Neuronal stem cell (in vitro differentiated cells): ENCODE measurements around the gene VPS33B.

Experiments
- DNase-seq: peaks from one replicate; pipeline ENCODE4 v3.0.0-alpha.2; 2013; ENCODE audit warnings: low spot score
- H2AFZ ChIP-seq: one replicate; pipeline ENCODE4 v1.6.1; 2013; ENCODE audit warnings: mild to moderate bottlenecking, low read length, inconsistent platforms
- H2AK5ac ChIP-seq: 2 replicates; pipeline ENCODE4 v1.6.1; 2013; ENCODE audit warnings: low read depth, mild to moderate bottlenecking, inconsistent platforms, low read length, moderate library complexity, mixed read lengths
- H2BK120ac ChIP-seq: 2 replicates; pipeline ENCODE4 v1.6.1; 2013; ENCODE audit warnings: low read depth, mild to moderate bottlenecking, inconsistent platforms, low read length, moderate library complexity, mixed read lengths
- H2BK12ac ChIP-seq: one replicate; pipeline ENCODE4 v1.6.1; 2013; ENCODE audit warnings: low read length, inconsistent platforms
- H2BK15ac ChIP-seq: 2 replicates; pipeline ENCODE4 v1.6.1; 2013; ENCODE audit warnings: mild to moderate bottlenecking, low read length, inconsistent platforms, mixed read lengths
- H2BK5ac ChIP-seq: one replicate; pipeline ENCODE4 v1.6.1; 2013; ENCODE audit warnings: inconsistent platforms, mild to moderate bottlenecking, low read length, moderate library complexity
- H3K14ac ChIP-seq: one replicate; pipeline ENCODE4 v1.6.1; 2013; ENCODE audit warnings: low read length, inconsistent platforms
- H3K18ac ChIP-seq: 2 replicates; pipeline ENCODE4 v1.6.1; 2013; ENCODE audit warnings: low read length, inconsistent platforms
- H3K23ac ChIP-seq: 2 replicates; pipeline ENCODE4 v1.6.1; 2013; ENCODE audit warnings: low read depth, mild to moderate bottlenecking, mixed read lengths, low read length, inconsistent platforms; ENCODE audit not compliant: poor library complexity
- H3K27ac ChIP-seq: replicated peaks from 3 replicates; pipeline ENCODE4 v1.5.1; 2013; ENCODE audit warnings: low read length, inconsistent platforms
- H3K27me3 ChIP-seq, 3 experiments: 2 replicates each; pipeline ENCODE4 v1.6.1; 2013; ENCODE audit warnings: low read length in 3 of 3, mild to moderate bottlenecking in 2 of 3, inconsistent platforms in 1 of 3, low read depth in 1 of 3, mixed read lengths in 1 of 3, moderate library complexity in 1 of 3; ENCODE audit not compliant: control insufficient read depth in 3 of 3, insufficient read depth in 3 of 3
- H3K36me3 ChIP-seq, 2 donors: replicated peaks in 1 of 2; 2 replicates each; pipeline ENCODE4 v1.6.1; 2013; ENCODE audit warnings: low read length in 2 of 2; ENCODE audit not compliant: control insufficient read depth in 2 of 2, insufficient read depth in 2 of 2
- H3K4ac ChIP-seq: 2 replicates; pipeline ENCODE4 v1.6.1; 2013; ENCODE audit warnings: inconsistent platforms, mild to moderate bottlenecking, low read length, moderate library complexity
- H3K4me1 ChIP-seq, 2 donors: 1 replicate in 1 of 2; 2 replicates in 1 of 2; pipeline ENCODE4 v1.6.1; 2013; ENCODE audit warnings: low read length in 2 of 2, low read depth in 1 of 2; ENCODE audit not compliant: control insufficient read depth in 2 of 2, insufficient read depth in 1 of 2
- H3K4me2 ChIP-seq: one replicate; pipeline ENCODE4 v1.6.1; 2013; ENCODE audit warnings: mild to moderate bottlenecking, low read length, inconsistent platforms; ENCODE audit not compliant: insufficient read depth, poor library complexity, severe bottlenecking
- H3K4me3 ChIP-seq, 2 donors: 2 replicates each; pipeline ENCODE4 v1.5.1; 2013; ENCODE audit warnings: low read length in 2 of 2, mild to moderate bottlenecking in 2 of 2, inconsistent platforms in 1 of 2, moderate library complexity in 1 of 2
- H3K79me1 ChIP-seq: one replicate; pipeline ENCODE4 v1.6.1; 2013; ENCODE audit warnings: low read depth, mild to moderate bottlenecking, inconsistent platforms, low read length, moderate library complexity
- H3K9ac ChIP-seq: one replicate; pipeline ENCODE4 v1.6.1; 2013; ENCODE audit warnings: mild to moderate bottlenecking, low read depth, low read length, inconsistent platforms; ENCODE audit not compliant: poor library complexity
- H3K9me3 ChIP-seq, 2 donors: replicated peaks in 1 of 2; 2 replicates each; pipeline versions ENCODE3 to v1.6.1; 2013; ENCODE audit warnings: low read length in 2 of 2, mild to moderate bottlenecking in 2 of 2, inconsistent platforms in 1 of 2, low read depth in 1 of 2, mixed read lengths in 1 of 2, moderate library complexity in 1 of 2; ENCODE audit not compliant: control insufficient read depth in 2 of 2, insufficient read depth in 1 of 2
- H4K8ac ChIP-seq: one replicate; pipeline ENCODE4 v1.6.1; 2013; ENCODE audit warnings: low read depth, mild to moderate bottlenecking, inconsistent platforms, low read length, moderate library complexity
- H4K91ac ChIP-seq: one replicate; pipeline ENCODE4 v1.6.1; 2013; ENCODE audit warnings: low read length, low read depth, mild to moderate bottlenecking, inconsistent platforms; ENCODE audit not compliant: poor library complexity
- WGBS, 2 donors: extraction: QIAGEN DNeasy Blood & Tissue Kit; methylation state at CpG; one replicate each; pipeline ENCODE4 v1.1.7; 2013; ENCODE audit warnings: missing lambda C conversion rate in 2 of 2, mixed read lengths in 1 of 2; ENCODE audit not compliant: insufficient read length in 2 of 2, insufficient replicate concordance in 1 of 2; ENCODE audit errors: extremely low coverage in 2 of 2; 5-methylcytosine and 5-hydroxymethylcytosine counted together

Gene VPS33B

GRCh38 chr15:90994417-90995311 lies 27.7 kb downstream of the VPS33B start, which contains the start of gene PRC1:
Gene PRC1, minus strand, starts transcription at chr15:90994535. Its CDS starts 118 bp downstream, at chr15:90994417.
- peak within 1 kb of the TSS; percentile 93 for H2BK5ac ChIP-seq
- H2BK12ac ChIP-seq: no peak within 1 kb of the TSS
- H2BK15ac ChIP-seq: peak within 1 kb of the TSS; percentile 98
- H3K36me3 ChIP-seq: peaks cover 14 to 39% of the 10 kb centered on the region in 2 donors
- WGBS, 2 donors: no CpG with 5 or more reads among the region's 75 CpGs
- H4K91ac ChIP-seq: peak within 1 kb of the TSS; percentile 92
- peak within 1 kb of the TSS; percentile 63 for H3K4me2 ChIP-seq
- no peaks in the 10 kb centered on the region for H3K4me1 ChIP-seq
- H4K8ac ChIP-seq: no peak within 1 kb of the TSS
- H3K23ac ChIP-seq: peak within 1 kb of the TSS; percentile 85
- peak within 1 kb of the TSS; percentile 97 for H3K18ac ChIP-seq
- peak within 1 kb of the TSS; percentile 99 for H2AK5ac ChIP-seq
- H3K14ac ChIP-seq: peak within 1 kb of the TSS; percentile 97
- H2AFZ ChIP-seq: peak within 1 kb of the TSS; percentile 88
- H3K4ac ChIP-seq: peak within 1 kb of the TSS; percentile 99
- H2BK120ac ChIP-seq: peak within 1 kb of the TSS; percentile 94
- H3K27me3 ChIP-seq: no peaks in the 10 kb centered on the region
- DNase-seq: peak; percentile 97
- H3K27ac ChIP-seq: peak within 1 kb of the TSS; percentile 77
- H3K4me3 ChIP-seq: peak within 1 kb of the TSS; percentile 95 to 96
- H3K79me1 ChIP-seq: peaks cover 7% of the 10 kb centered on the region
- no peaks in the 10 kb centered on the region for H3K9me3 ChIP-seq
- peak within 1 kb of the TSS; percentile 98 for H3K9ac ChIP-seq

GRCh38 chr15:90994059-90994416 lies 28.4 kb downstream of the VPS33B start:
- Histone ChIP-seq H2BK5ac (peak overlapping the region; percentile 93), H3K4me1 (no peaks in the 10 kb centered on the region), H3K23ac (peak overlapping the region; percentile 85), H3K27ac (no peak overlapping the region), H3K9me3 (no peaks in the 10 kb centered on the region), H3K18ac (peak overlapping the region; percentile 97), H4K91ac (peak overlapping the region; percentile 92), H3K4me2 (peak overlapping the region; percentile 56), H3K4ac (peak overlapping the region; percentile 99), H2BK15ac (peak overlapping the region; percentile 98), H2BK120ac (peak overlapping the region; percentile 94), H3K4me3 (peak overlapping the region; percentile 95 to 96), H3K79me1 (peaks cover 8% of the 10 kb centered on the region), H2AK5ac (peak overlapping the region; percentile 99), H3K36me3 (peaks cover 10 to 38% of the 10 kb centered on the region in 2 donors), H3K14ac (peak overlapping the region; percentile 97), H3K27me3 (no peaks in the 10 kb centered on the region), H2BK12ac (no peak overlapping the region), H4K8ac (no peak overlapping the region), H2AFZ (peak overlapping the region; percentile 88), H3K9ac (peak overlapping the region; percentile 98)
- peak; percentile 12 for DNase-seq
- no CpG with 5 or more reads among the region's 50 CpGs for WGBS, 2 donors

DNA sequence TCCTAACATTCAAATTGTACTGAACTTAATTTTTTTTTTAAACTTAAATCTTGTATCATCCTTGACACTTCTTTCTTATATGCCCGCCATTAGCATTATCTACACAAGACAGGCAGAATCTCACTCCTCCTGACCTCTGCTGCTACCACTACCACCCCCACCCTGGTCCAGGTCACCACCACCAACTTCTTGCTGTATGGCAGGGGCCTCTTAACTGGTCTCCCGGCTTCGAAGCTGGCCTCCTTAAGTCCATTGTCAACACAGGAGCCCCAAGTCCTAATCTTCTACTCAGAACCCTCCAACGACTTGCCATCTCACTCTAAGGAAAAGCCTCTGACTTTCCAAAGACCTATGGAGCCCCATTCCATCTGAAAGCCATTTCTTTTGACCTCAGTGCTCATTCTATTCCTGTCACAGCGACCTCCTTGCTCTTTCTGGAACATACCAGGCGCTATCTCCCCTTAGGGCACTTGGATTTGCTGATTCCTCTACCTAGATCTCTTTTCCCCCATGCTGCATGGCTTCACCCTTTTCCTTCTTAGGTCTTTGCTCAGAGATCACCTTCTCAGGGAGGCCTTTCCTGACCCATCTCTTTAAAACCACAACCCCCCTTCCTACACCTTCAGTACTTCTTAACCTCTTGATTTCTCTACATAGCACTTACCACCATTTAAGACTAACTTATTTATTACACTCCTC lies 30.7 kb downstream of the VPS33B start:
- H3K4me2 ChIP-seq: no peak overlapping the region
- no peak overlapping the region for H4K8ac ChIP-seq
- no peak overlapping the region for H2BK120ac ChIP-seq
- H4K91ac ChIP-seq: no peak overlapping the region
- H3K18ac ChIP-seq: no peak overlapping the region
- H3K27ac ChIP-seq: no peak overlapping the region
- no peak overlapping the region for H2BK12ac ChIP-seq
- peaks cover 0 to 19% of the 10 kb centered on the region in 2 donors for H3K36me3 ChIP-seq
- H3K79me1 ChIP-seq: peaks cover 15% of the 10 kb centered on the region
- no peak overlapping the region for H2BK15ac ChIP-seq
- H3K4me3 ChIP-seq: no peak overlapping the region
- no peaks in the 10 kb centered on the region for H3K27me3 ChIP-seq
- H3K23ac ChIP-seq: no peak overlapping the region
- no peak overlapping the region for H2BK5ac ChIP-seq
- WGBS, 2 donors: no CpG with 5 or more reads among the region's 6 CpGs
- H3K9me3 ChIP-seq: no peaks in the 10 kb centered on the region
- H2AFZ ChIP-seq: no peak overlapping the region
- H3K4ac ChIP-seq: no peak overlapping the region
- no peak for DNase-seq
- no peak overlapping the region for H3K9ac ChIP-seq
- H3K4me1 ChIP-seq: peaks cover 0 to 3% of the 10 kb centered on the region in 2 donors
- no peak overlapping the region for H3K14ac ChIP-seq
- no peak overlapping the region for H2AK5ac ChIP-seq

DNA sequence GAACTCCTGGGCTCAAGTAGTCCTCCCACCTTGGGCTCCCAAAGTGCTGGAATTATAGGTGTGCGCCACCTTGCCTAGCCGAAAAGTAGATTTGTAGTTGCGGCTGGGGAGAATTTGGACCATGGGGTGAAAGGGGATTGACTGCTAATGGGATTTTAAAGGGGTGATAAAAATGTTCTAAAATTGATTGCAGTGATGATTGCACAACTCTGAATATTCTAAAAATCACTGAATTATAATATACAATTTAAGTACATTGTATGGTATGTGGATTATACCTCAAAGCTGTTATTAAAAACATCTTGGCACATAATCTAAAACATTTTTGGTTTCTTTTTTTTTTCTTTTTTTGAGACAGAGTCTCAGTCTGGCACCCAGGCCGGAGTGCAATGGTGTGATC lies 31.9 kb downstream of the VPS33B start:
- H2BK5ac ChIP-seq: no peak overlapping the region

More for the DNA sequence above, 31.9 kb downstream of the VPS33B start:
- Histone ChIP-seq H2AFZ (no peak overlapping the region), H3K27me3 (no peaks in the 10 kb centered on the region), H2BK15ac (no peak overlapping the region), H4K91ac (no peak overlapping the region), H3K9ac (no peak overlapping the region), H3K4me3 (no peak overlapping the region), H3K9me3 (no peaks in the 10 kb centered on the region), H2AK5ac (no peak overlapping the region), H3K14ac (no peak overlapping the region), H3K23ac (no peak overlapping the region), H2BK12ac (no peak overlapping the region), H2BK120ac (no peak overlapping the region), H3K4me1 (peaks cover 0 to 3% of the 10 kb centered on the region in 2 donors), H3K18ac (no peak overlapping the region), H3K27ac (no peak overlapping the region), H4K8ac (no peak overlapping the region), H3K4me2 (no peak overlapping the region), H3K79me1 (peaks cover 15% of the 10 kb centered on the region), H3K36me3 (peaks cover 0 to 21% of the 10 kb centered on the region in 2 donors), H3K4ac (no peak overlapping the region)
- WGBS, 2 donors: no CpG with 5 or more reads among the region's 4 CpGs
- no peak for DNase-seq
